Chondrocyte (in vitro differentiated cells): ENCODE measurements around the gene DIPK1B. TPM values are rescaled to one million over a fixed set of nuclear protein-coding genes. Genes with fewer than 3 reads are reported as not detected.

Experiments
- DNase-seq: peaks from one replicate; pipeline ENCODE4 v3.0.0; 2021; ENCODE audit warnings: mixed read lengths, low spot score
- H3K27ac Mint-ChIP-seq: one replicate; pipeline ENCODE4 v1.8.0; 2021; ENCODE audit warnings: mild to moderate bottlenecking, moderate library complexity, mixed read lengths; ENCODE audit not compliant: unreplicated experiment
- H3K27me3 Mint-ChIP-seq: 2 replicates; pipeline ENCODE4 v1.8.0; 2021; ENCODE audit warnings: low read depth, mixed read lengths
- H3K36me3 Mint-ChIP-seq: 2 replicates; pipeline ENCODE4 v1.8.0; 2021; ENCODE audit warnings: low read depth, mixed read lengths
- H3K4me1 Mint-ChIP-seq: 2 replicates; pipeline ENCODE4 v1.8.0; 2021; ENCODE audit warnings: low read depth, mild to moderate bottlenecking, mixed read lengths
- H3K4me3 Mint-ChIP-seq: one replicate; pipeline ENCODE4 v1.8.0; 2021; ENCODE audit warnings: mild to moderate bottlenecking, moderate library complexity, mixed read lengths; ENCODE audit not compliant: unreplicated experiment
- H3K9me3 Mint-ChIP-seq: 2 replicates; pipeline ENCODE4 v1.8.0; 2021; ENCODE audit warnings: low read depth, mixed read lengths
- total RNA-seq: library from RNA; stranded (reverse); gene quantifications from 3 replicates; pipeline ENCODE4 v1.2.1, GENCODE V29; 2021
- TF ChIP-seq, protein P1 (sequence below): fragments of 200-600 bp; sonication (generic); IDR thresholded peaks from 2 replicates; pipeline ENCODE4 v1.5.0; 2021; ENCODE audit warnings: antibody characterized with exemption, mild to moderate bottlenecking, moderate library complexity

Gene DIPK1B
- total RNA-seq, 1 donor from 2014 or later: 9.2 TPM

DNA sequence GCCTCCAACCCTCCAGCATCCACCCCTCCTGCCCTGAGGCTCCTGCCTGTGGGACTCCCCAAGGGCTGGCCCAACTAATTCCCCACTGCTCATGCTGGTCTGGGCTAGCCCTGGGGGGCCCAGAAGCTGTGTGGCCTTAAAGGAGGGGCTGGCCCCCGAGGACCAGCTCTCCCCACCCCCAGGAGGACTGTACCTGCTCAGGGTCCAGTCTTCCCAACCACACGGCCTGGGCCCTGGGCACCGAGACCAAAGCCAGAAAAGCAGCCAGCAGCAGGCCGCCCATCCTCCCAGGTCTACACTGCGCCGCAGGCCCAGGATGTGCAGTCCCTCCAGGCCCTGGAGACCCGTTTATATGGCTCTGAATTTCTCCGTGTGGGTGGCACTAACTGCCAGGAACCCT, 35.8 kb downstream of the DIPK1B start, which contains the start of gene LCN6:
TSS of gene LCN6 (minus strand) at position 325 of the 400 bp plus-strand sequence. CDS start at position 283, 42 bp downstream.
- H3K36me3 Mint-ChIP-seq: no peaks in the 10 kb centered on the region
- H3K27me3 Mint-ChIP-seq: peaks cover 13% of the 10 kb centered on the region
- DNase-seq: no peak
- peaks cover 15% of the 10 kb centered on the region for H3K9me3 Mint-ChIP-seq
- no peak within 1 kb of the TSS for H3K4me3 Mint-ChIP-seq
- H3K4me1 Mint-ChIP-seq: no peaks in the 10 kb centered on the region
- TF ChIP-seq, protein P1, sequence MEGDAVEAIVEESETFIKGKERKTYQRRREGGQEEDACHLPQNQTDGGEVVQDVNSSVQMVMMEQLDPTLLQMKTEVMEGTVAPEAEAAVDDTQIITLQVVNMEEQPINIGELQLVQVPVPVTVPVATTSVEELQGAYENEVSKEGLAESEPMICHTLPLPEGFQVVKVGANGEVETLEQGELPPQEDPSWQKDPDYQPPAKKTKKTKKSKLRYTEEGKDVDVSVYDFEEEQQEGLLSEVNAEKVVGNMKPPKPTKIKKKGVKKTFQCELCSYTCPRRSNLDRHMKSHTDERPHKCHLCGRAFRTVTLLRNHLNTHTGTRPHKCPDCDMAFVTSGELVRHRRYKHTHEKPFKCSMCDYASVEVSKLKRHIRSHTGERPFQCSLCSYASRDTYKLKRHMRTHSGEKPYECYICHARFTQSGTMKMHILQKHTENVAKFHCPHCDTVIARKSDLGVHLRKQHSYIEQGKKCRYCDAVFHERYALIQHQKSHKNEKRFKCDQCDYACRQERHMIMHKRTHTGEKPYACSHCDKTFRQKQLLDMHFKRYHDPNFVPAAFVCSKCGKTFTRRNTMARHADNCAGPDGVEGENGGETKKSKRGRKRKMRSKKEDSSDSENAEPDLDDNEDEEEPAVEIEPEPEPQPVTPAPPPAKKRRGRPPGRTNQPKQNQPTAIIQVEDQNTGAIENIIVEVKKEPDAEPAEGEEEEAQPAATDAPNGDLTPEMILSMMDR: no peak
- H3K27ac Mint-ChIP-seq: no peak within 1 kb of the TSS

DNA sequence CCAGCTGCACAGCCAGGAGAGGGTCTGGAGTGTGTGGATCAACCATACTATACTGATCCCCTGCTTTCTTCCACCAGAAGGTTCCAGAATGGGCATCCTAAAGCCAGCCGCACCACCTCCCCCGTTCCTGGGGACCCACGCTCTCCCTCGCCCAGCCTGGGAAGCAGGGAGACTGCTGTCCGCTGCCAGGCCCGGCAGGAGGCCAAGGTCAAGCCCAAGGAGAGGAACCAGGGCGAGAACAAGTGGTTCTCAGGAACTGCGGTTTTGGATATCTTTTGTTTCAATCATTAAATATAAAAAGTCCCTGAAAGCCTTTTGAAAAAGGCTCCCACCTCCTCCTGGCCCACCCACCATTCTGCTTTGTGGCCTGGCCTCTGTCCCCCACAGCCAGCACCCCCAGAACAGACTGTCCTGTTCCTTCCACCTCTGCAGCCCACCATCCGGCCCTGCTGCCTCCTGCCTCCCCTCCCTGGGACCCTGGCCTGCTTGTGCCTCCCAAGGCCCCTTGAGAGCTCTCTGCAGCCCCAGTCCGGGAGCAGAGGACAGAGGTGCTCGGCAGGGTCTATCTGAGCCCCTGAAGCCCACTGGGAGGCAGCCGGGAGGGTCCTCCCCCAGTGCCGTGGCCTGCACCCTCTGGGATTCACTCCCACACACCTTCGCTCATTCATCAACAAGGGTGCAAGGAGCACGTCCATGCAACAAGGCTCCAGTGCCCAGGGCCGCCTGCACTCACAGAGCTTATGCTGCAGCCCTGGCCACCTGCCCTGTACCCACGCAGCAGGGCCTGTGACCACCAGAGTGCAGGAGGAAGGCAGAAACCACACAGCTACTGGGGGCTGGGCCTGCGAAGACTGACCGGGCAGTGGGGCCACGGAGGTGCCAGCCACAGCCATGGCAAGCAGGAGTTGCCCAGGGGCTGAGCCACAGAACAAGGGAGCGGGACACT, 36.6 kb downstream of the DIPK1B start:
- DNase-seq: no peak
- Mint-ChIP-seq H3K36me3 (no peaks in the 10 kb centered on the region), H3K4me1 (no peaks in the 10 kb centered on the region)

DNA sequence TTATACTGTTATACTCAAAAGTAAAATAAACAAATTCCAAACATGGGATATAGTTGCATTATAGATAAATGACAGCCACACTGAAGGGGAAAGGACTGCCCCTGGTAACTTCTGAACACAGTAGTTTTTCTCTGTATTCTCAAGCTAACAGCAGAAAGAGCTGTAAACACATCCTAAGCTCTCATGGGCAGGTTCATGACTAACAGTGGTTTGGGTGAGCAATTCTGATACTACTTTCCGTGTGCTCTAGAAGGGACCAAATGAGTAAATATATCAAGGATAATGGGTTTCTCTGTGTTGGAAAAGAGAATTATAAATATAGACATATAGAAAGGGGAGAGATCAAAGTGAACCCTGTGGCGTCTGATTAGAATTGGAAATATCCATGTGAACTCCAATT, 38.2 kb downstream of the DIPK1B start:
- Mint-ChIP-seq H3K27ac (no peak overlapping the region), H3K36me3 (no peaks in the 10 kb centered on the region), H3K27me3 (peaks cover 13% of the 10 kb centered on the region), H3K4me1 (no peaks in the 10 kb centered on the region), H3K9me3 (peaks cover 17% of the 10 kb centered on the region), H3K4me3 (no peak overlapping the region)
- TF ChIP-seq, protein P1: no peak
- no peak for DNase-seq

More for the DNA sequence above, 36.6 kb downstream of the DIPK1B start:
- Mint-ChIP-seq H3K4me3 (no peak overlapping the region), H3K9me3 (peaks cover 15% of the 10 kb centered on the region), H3K27ac (no peak overlapping the region), H3K27me3 (peaks cover 13% of the 10 kb centered on the region)
- TF ChIP-seq, protein P1: no peak

DNA sequence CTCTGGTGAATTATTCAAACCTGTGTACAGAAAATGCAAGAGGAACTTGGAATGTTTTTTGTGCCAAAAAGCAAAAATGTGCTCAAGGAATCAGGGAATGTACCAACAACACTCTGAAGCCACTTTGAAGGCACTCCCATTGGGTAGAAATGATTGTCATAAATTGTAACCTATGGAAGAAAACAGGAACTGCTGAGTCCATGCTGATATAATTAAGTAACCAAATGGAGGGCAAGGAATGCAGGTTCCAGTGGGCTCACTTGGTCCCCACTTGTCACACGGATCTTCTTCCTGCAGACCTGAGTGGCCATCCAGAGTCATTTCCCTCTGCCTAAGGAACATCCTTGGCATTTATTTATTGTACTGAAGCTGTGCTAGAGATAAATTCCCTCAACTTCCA, 38.9 kb downstream of the DIPK1B start:
- DNase-seq: no peak
- H3K27me3 Mint-ChIP-seq: peaks cover 13% of the 10 kb centered on the region
- H3K4me3 Mint-ChIP-seq: no peak overlapping the region
- no peak overlapping the region for H3K27ac Mint-ChIP-seq
- no peaks in the 10 kb centered on the region for H3K36me3 Mint-ChIP-seq
- H3K9me3 Mint-ChIP-seq: peaks cover 21% of the 10 kb centered on the region
- H3K4me1 Mint-ChIP-seq: no peaks in the 10 kb centered on the region
- TF ChIP-seq, protein P1: no peak

DNA sequence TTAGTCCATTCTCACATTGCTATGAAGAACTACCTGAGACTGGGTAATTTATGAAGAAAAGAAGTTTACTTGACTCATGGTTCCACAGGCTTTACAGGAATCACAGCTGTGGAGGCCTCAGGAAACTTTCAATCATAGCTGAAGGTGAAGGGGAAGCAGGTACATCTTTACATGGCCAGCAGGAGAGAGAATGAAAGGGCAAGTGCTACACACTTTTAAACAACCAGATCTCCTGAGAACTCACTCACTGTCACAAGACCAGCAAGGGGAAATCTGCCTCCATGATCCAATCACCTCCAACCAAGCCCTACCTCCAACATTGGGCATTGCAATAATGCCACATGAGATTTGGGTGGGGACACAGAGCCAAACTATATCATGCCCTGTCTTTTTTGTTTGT, 39.4 kb downstream of the DIPK1B start:
- Mint-ChIP-seq H3K27me3 (peaks cover 13% of the 10 kb centered on the region), H3K36me3 (no peaks in the 10 kb centered on the region), H3K9me3 (peaks cover 21% of the 10 kb centered on the region), H3K27ac (no peak overlapping the region), H3K4me1 (no peaks in the 10 kb centered on the region), H3K4me3 (no peak overlapping the region)
- TF ChIP-seq, protein P1: no peak
- DNase-seq: no peak
